Astrocyte of the spinal cord (primary cell): ENCODE data around the gene TLE1.

Experiments
- DNase-seq: peaks from one replicate; pipeline ENCODE4 v3.0.0; 2011; ENCODE audit warnings: low read depth, low spot score
- H3K4me3 ChIP-seq: 2 replicates; pipeline ENCODE4 v1.5.1; 2011; ENCODE audit warnings: low read depth, mild to moderate bottlenecking, low read length, moderate library complexity
- in situ Hi-C: cut with HindIII; loops from 2 replicates; pipeline ENCODE4 v1.10.0; 2017; ENCODE audit warnings: low sequenced_read_pairs
- TF ChIP-seq, protein P1 (sequence below): IDR thresholded peaks from 2 replicates; pipeline ENCODE4 v1.5.1; 2012; ENCODE audit warnings: low read depth, mild to moderate bottlenecking, low read length, inconsistent platforms

The TLE1 gene

DNA sequence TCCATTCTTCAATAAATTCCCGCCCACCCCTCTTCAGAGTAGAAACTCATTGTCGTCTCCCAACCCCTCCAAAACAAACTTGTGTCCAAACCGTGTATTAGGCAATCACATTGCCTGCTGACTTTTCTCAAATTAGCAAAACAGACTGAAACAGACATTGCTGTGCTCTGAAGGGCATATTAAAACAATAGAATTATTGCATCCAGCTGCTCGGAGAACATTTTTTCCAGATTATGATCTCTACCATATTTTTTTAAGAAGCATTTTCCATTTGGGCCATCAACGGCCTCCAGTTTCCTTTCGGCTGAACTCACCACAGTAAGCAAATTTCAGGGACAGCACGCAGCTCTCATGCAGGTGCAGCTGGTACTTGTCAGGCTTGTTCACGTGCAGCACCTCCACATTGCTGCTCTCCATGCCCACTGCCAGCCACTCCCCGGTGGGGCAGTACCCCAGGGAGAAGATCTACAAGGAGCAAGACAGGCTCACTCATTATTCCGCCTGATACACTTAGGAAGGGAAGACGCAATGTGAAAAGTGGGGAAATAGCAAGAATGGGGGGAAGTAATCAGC lies 104.1 kb downstream of the TLE1 start:
- DNase-seq: no peak
- H3K4me3 ChIP-seq: no peak overlapping the region
- in situ Hi-C loops: no loop called here
- TF ChIP-seq, protein P1, sequence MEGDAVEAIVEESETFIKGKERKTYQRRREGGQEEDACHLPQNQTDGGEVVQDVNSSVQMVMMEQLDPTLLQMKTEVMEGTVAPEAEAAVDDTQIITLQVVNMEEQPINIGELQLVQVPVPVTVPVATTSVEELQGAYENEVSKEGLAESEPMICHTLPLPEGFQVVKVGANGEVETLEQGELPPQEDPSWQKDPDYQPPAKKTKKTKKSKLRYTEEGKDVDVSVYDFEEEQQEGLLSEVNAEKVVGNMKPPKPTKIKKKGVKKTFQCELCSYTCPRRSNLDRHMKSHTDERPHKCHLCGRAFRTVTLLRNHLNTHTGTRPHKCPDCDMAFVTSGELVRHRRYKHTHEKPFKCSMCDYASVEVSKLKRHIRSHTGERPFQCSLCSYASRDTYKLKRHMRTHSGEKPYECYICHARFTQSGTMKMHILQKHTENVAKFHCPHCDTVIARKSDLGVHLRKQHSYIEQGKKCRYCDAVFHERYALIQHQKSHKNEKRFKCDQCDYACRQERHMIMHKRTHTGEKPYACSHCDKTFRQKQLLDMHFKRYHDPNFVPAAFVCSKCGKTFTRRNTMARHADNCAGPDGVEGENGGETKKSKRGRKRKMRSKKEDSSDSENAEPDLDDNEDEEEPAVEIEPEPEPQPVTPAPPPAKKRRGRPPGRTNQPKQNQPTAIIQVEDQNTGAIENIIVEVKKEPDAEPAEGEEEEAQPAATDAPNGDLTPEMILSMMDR: no peak

DNA sequence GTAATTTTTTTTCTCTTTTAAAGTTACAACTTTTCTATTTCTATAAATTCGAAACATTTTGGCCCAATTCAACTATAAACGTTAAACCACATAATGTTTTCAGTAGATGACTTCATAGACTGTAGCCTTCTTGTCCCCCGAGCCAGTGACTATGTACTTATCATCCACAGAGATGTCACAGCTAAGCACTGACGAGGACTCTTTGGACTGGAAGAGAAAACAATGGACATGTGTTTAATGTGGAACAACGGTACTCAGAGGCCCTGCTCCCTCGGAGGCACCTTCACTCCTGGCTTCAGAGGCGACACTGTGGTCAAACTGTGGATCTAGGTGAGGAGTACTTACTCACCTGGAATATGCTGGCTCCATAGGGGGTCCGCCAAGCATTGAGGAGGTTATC lies 105.2 kb downstream of the TLE1 start:
- TF ChIP-seq, protein P1: no peak
- no peak overlapping the region for H3K4me3 ChIP-seq
- DNase-seq: no peak
- in situ Hi-C loops: no loop called here

GRCh38 chr9:81581986-81582385 lies 107.4 kb downstream of the TLE1 start:
- no peak overlapping the region for H3K4me3 ChIP-seq
- DNase-seq: no peak
- in situ Hi-C loops: no loop called here
- TF ChIP-seq, protein P1: no peak

DNA sequence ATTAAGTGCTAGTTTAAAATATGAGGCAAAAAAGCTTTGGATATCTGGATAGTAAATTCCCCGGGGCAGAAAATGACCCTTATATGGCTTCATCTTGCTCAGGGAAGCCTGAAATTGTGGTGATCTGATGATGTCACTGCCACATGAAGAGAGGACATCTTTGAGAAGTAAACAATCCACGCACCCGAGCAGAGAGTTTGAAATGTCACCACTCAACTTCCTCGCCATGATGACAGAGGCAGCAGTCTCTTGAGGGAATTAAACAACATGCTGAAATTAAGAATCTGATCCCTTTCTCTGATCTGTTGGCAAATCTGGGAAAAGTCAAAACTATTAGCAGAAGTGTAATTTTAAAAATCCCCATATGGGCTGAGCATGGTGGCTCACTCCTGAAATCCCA lies 110.0 kb downstream of the TLE1 start:
- H3K4me3 ChIP-seq: no peak overlapping the region
- in situ Hi-C loops: no loop called here
- DNase-seq: no peak
- TF ChIP-seq, protein P1: no peak

- TF ChIP-seq, protein P1: no peak
- H3K4me3 ChIP-seq: no peak overlapping the region
- peak; percentile 84 for DNase-seq
- in situ Hi-C loops: no loop called here
Observed at GRCh38 chr9:81578606-81579005, 110.7 kb downstream of the TLE1 start.

- in situ Hi-C loops: no loop called here
- TF ChIP-seq, protein P1: no peak
- H3K4me3 ChIP-seq: no peak overlapping the region
- peak; percentile 47 for DNase-seq
Observed at GRCh38 chr9:81575956-81576355, 113.4 kb downstream of the TLE1 start.

- in situ Hi-C loops: no loop called here
- TF ChIP-seq, protein P1: no peak
- peak; percentile 76 for DNase-seq
- no peak overlapping the region for H3K4me3 ChIP-seq
Observed at GRCh38 chr9:81574405-81574804, 114.9 kb downstream of the TLE1 start.
